Measurements from ENCODE around the gene OPCML.

- TF ChIP-seq POLR2AphosphoS5 (IDR thresholded peaks at IDR 0.05) (no peak), CTCF (IDR thresholded peaks at IDR 0.05) (no peak), POLR2A (IDR thresholded peaks at IDR 0.05; ENCODE audit: low read depth) (no peak), EP300 (IDR thresholded peaks at IDR 0.05) (no peak)
These were observed 982.7 kb downstream of the OPCML start for GRCh38 chr11:132549561-132549960.

Data from esophagus muscularis mucosa (tissue), 4 donors.